WERI-Rb-1 (cell line): Measurements from ENCODE around the gene DMD.

Source experiments
- DNase-seq: peaks from one replicate; pipeline ENCODE4 v3.0.0-alpha.2; 2020
- H3K27ac ChIP-seq: fragments of 250-450 bp; sonication (Bioruptor Pico); 2 replicates; pipeline ENCODE4 v1.5.1; 2020; ENCODE audit warnings: mild to moderate bottlenecking, moderate library complexity
- H3K27me3 ChIP-seq: fragments of 250-450 bp; sonication (Bioruptor Pico); 2 replicates; pipeline ENCODE4 v1.5.1; 2021; ENCODE audit warnings: mild to moderate bottlenecking, low read depth, moderate library complexity; ENCODE audit not compliant: insufficient read depth, severe bottlenecking
- H3K36me3 ChIP-seq: fragments of 250-450 bp; sonication (Bioruptor Pico); 2 replicates; pipeline ENCODE4 v1.5.1; 2020; ENCODE audit warnings: mild to moderate bottlenecking, moderate library complexity
- H3K4me3 ChIP-seq: 2 replicates; pipeline ENCODE4 v1.5.1; 2011; ENCODE audit warnings: low read depth, mild to moderate bottlenecking, control low read depth, low read length
- H3K9me3 ChIP-seq: fragments of 250-450 bp; sonication (Bioruptor Pico); 2 replicates; pipeline ENCODE4 v1.5.1; 2021; ENCODE audit warnings: mild to moderate bottlenecking, moderate library complexity; ENCODE audit not compliant: severe bottlenecking
- TF ChIP-seq, protein P1 (sequence below): IDR thresholded peaks from 2 replicates; pipeline ENCODE4 v1.5.1; 2011; ENCODE audit warnings: low read depth, mild to moderate bottlenecking, control low read depth, inconsistent platforms, low read length

The DMD gene

DNA sequence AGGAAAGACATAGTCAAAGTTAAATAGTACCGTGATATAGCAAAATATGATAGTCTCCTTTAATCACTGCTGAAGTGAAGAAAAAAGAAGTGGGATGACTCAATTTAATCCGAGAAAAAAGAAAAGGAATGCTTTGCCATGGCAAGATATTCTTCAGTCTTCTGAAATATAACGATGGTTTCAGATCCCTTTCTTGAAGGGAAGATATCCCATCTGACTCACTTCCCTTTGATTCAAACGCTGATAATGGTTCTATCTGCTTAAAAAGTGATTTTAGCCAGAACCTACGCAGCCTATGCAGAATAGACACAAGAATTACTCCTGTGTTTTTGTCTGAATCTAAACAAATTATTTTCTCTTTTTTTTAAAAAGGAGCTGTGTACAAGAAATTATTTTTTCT lies 2071.4 kb downstream of the DMD start:
- no peak overlapping the region for H3K27ac ChIP-seq
- no peak overlapping the region for H3K4me3 ChIP-seq
- H3K9me3 ChIP-seq, result no peaks in the 10 kb centered on the region
- H3K27me3 ChIP-seq, result no peaks in the 10 kb centered on the region
- no peak for DNase-seq
- TF ChIP-seq, protein P1, sequence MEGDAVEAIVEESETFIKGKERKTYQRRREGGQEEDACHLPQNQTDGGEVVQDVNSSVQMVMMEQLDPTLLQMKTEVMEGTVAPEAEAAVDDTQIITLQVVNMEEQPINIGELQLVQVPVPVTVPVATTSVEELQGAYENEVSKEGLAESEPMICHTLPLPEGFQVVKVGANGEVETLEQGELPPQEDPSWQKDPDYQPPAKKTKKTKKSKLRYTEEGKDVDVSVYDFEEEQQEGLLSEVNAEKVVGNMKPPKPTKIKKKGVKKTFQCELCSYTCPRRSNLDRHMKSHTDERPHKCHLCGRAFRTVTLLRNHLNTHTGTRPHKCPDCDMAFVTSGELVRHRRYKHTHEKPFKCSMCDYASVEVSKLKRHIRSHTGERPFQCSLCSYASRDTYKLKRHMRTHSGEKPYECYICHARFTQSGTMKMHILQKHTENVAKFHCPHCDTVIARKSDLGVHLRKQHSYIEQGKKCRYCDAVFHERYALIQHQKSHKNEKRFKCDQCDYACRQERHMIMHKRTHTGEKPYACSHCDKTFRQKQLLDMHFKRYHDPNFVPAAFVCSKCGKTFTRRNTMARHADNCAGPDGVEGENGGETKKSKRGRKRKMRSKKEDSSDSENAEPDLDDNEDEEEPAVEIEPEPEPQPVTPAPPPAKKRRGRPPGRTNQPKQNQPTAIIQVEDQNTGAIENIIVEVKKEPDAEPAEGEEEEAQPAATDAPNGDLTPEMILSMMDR, result no peak
- H3K36me3 ChIP-seq, result no peaks in the 10 kb centered on the region

DNA sequence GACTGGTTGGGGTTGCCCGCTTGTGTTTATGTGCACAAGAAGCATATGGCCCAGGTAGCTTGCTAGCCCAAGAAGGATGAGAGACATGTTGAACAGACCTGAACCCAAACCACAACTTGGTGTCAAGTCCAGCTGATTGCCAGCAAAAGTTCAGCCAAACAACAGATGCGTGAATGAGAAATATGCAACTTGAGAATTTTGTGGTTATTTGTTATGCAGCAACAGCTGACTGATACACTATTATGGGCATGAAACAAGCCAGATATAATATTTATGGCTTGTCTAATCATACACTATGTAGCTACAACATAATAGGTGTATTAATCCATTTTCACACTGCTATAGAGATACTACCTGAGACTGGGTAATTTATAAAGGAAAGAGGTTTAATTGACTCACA lies 2073.2 kb downstream of the DMD start:
- TF ChIP-seq, protein P1, result no peak
- H3K36me3 ChIP-seq, result no peaks in the 10 kb centered on the region
- DNase-seq, result no peak
- H3K9me3 ChIP-seq, result no peaks in the 10 kb centered on the region
- H3K27me3 ChIP-seq, result no peaks in the 10 kb centered on the region
- no peak overlapping the region for H3K27ac ChIP-seq
- H3K4me3 ChIP-seq, result no peak overlapping the region

GRCh38 chrX:31136144-31136611 lies 2075.2 kb downstream of the DMD start:
- H3K4me3 ChIP-seq, result no peak overlapping the region
- TF ChIP-seq, protein P1, result no peak
- H3K9me3 ChIP-seq, result no peaks in the 10 kb centered on the region
- no peaks in the 10 kb centered on the region for H3K36me3 ChIP-seq
- no peak overlapping the region for H3K27ac ChIP-seq
- DNase-seq, result no peak
- no peaks in the 10 kb centered on the region for H3K27me3 ChIP-seq

DNA sequence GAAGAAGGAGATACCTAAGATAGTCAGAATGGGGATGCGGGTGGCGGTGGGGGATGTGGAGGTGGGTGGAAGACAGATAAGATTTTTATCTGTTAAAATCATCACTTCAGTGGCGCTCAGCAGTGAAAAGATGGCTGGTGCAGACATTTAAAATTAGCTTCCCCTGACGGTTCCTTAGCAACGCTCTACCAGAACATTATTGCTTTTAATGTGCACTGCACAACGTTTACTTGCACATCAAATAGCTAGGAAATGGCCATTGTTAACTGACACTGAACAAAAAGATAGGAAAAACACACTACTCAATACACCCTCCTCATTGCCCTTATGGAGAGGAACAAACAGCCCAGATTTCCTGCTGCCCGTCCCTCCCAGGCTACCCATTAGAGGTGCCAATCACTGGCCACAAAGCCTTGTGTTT lies 2078.5 kb downstream of the DMD start:
- H3K27me3 ChIP-seq, result no peaks in the 10 kb centered on the region
- no peak for DNase-seq

GRCh38 chrX:31130457-31131220 lies 2080.7 kb downstream of the DMD start:
- TF ChIP-seq, protein P1, result no peak
- DNase-seq, result no peak
- no peak overlapping the region for H3K4me3 ChIP-seq
- H3K9me3 ChIP-seq, result no peaks in the 10 kb centered on the region
- no peaks in the 10 kb centered on the region for H3K36me3 ChIP-seq
- no peak overlapping the region for H3K27ac ChIP-seq
- no peaks in the 10 kb centered on the region for H3K27me3 ChIP-seq

More for the DNA sequence above, 2078.5 kb downstream of the DMD start:
- TF ChIP-seq, protein P1, result no peak
- Histone ChIP-seq H3K27ac (no peak overlapping the region), H3K36me3 (no peaks in the 10 kb centered on the region), H3K9me3 (no peaks in the 10 kb centered on the region), H3K4me3 (no peak overlapping the region)

DNA sequence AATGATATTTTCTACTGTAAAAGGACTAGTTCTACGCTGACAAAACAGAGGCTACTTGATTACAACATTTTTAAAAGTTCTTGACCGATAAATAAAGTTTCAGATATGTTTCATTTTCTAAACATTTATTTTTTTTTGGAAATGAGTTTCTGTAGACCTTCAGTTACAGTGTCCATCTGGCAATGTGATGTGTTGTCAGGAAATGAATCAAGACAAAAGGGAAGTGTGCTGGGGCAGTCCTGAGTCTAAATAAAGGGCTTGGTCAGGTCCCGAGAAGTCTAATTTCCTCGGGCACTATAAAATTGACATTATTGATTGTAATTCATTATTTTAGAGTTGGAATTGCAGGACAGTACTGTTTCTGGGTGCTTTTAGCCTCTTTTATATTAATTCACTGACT lies 2082.5 kb downstream of the DMD start:
- Histone ChIP-seq H3K27me3 (no peaks in the 10 kb centered on the region), H3K36me3 (no peaks in the 10 kb centered on the region), H3K4me3 (no peak overlapping the region), H3K27ac (no peak overlapping the region), H3K9me3 (no peaks in the 10 kb centered on the region)
- DNase-seq, result no peak
- TF ChIP-seq, protein P1, result no peak
